CD4-positive, alpha-beta T cell (primary cell): Measurements from ENCODE around the gene TMEM131L. TPM values are rescaled to one million over a fixed set of nuclear protein-coding genes. Genes with fewer than 3 reads are reported as not detected.

Experiments used
- ATAC-seq: fragments of 200-7000 bp; cut with Tn5 transposase; one replicate; pipeline ENCODE4 v1.10.0; 2022; ENCODE audit warnings: mild to moderate bottlenecking; ENCODE audit not compliant: poor library complexity
- CTCF ChIA-PET: fragments of 350-600 bp; sonication (Branson Sonifier 250); formaldehyde crosslinking; loops from one replicate; lab custom pipeline; 2021; ENCODE audit warnings: antibody characterized with exemption, inconsistent platforms; lab: Charles Lee
- POLR2A ChIA-PET: fragments of 350-600 bp; sonication (Branson Sonifier 250); formaldehyde crosslinking; loops from one replicate; lab custom pipeline; 2021; ENCODE audit warnings: antibody characterized with exemption, inconsistent platforms; lab: Charles Lee
- DNase-seq, 14 experiments: peaks; one replicate each; pipeline ENCODE4 v3.0.0-alpha.2; 2013 to 2020; ENCODE audit warnings: mixed read lengths in 2 of 14
- H3K27ac ChIP-seq, 2 donors: one replicate each; pipeline versions ENCODE4 v1.5.1 to v1.7.0; 2013; ENCODE audit warnings: low read length in 2 of 2, low read depth in 1 of 2, mild to moderate bottlenecking in 1 of 2
- H3K27me3 ChIP-seq, 2 experiments: 1 replicate in 1 of 2; 2 replicates in 1 of 2; pipeline versions ENCODE4 v1.6.1 to v1.7.0; 2013; ENCODE audit warnings: low read length in 2 of 2, control low read depth in 1 of 2, mild to moderate bottlenecking in 1 of 2, moderate library complexity in 1 of 2; ENCODE audit not compliant: insufficient read depth in 2 of 2, control insufficient read depth in 1 of 2
- H3K36me3 ChIP-seq: one replicate; pipeline ENCODE4 v1.6.1; 2013; ENCODE audit warnings: low read length, control low read depth; ENCODE audit not compliant: insufficient read depth
- H3K4me1 ChIP-seq: one replicate; pipeline ENCODE4 v1.6.1; 2013; ENCODE audit warnings: low read length, control low read depth; ENCODE audit not compliant: insufficient read depth
- H3K4me3 ChIP-seq: one replicate; pipeline ENCODE4 v1.5.1; 2013; ENCODE audit warnings: mild to moderate bottlenecking, low read length, moderate library complexity
- H3K9me3 ChIP-seq, 2 experiments: 1 replicate in 1 of 2; 2 replicates in 1 of 2; pipeline versions ENCODE4 v1.6.1 to v1.7.0; 2013; ENCODE audit warnings: low read length in 2 of 2, mild to moderate bottlenecking in 2 of 2, control low read depth in 1 of 2, moderate library complexity in 1 of 2; ENCODE audit not compliant: control insufficient read depth in 1 of 2, insufficient read depth in 1 of 2
- H3K27ac Mint-ChIP-seq: one replicate; pipeline ENCODE4 v1.8.0; 2020; ENCODE audit warnings: mixed read lengths
- H3K27me3 Mint-ChIP-seq: one replicate; pipeline ENCODE4 v1.8.0; 2021; ENCODE audit warnings: mixed read lengths
- H3K36me3 Mint-ChIP-seq: one replicate; pipeline ENCODE4 v1.8.0; 2021; ENCODE audit warnings: low read depth, mixed read lengths
- H3K4me1 Mint-ChIP-seq: one replicate; pipeline ENCODE4 v1.8.0; 2021; ENCODE audit warnings: low read depth, mixed read lengths
- H3K4me3 Mint-ChIP-seq: one replicate; pipeline ENCODE4 v1.8.0; 2020; ENCODE audit warnings: mild to moderate bottlenecking, mixed read lengths
- H3K9me3 Mint-ChIP-seq: one replicate; pipeline ENCODE4 v1.8.0; 2020; ENCODE audit warnings: mixed read lengths
- CTCF ChIP-seq: fragments of 200-600 bp; IDR thresholded peaks from one replicate; pipeline ENCODE4 v1.8.0; 2022; ENCODE audit warnings: antibody characterized with exemption, mild to moderate bottlenecking
- intact Hi-C, 2 experiments: fragments of 100-400 bp; cut with DNase I in 1 of 2; cut with micrococcal nuclease in 1 of 2; formaldehyde crosslinking; loops; one replicate each; pipeline versions ENCODE4 v1.15.1 to v1.9.0; 2023 to 2025; cut with DNase I, micrococcal nuclease
- total RNA-seq, 174 experiments: library from RNA in 2 of 174; stranded (reverse) in 2 of 174; gene quantifications; one replicate each; pipeline ENCODE4 v1.2.3 and lab custom pipeline; 2021 to 2026

Gene TMEM131L
- total RNA-seq, 2 experiments from 2014 or later: 101 to 106 TPM

GRCh38 chr4:153420361-153420760, 45.8 kb upstream of the TMEM131L start:
- Histone ChIP-seq H3K36me3 (no peaks in the 10 kb centered on the region), H3K9me3 (no peaks in the 10 kb centered on the region), H3K27me3 (no peaks in the 10 kb centered on the region), H3K27ac (no peak overlapping the region), H3K4me3 (no peak overlapping the region), H3K4me1 (peaks cover 14% of the 10 kb centered on the region)
- Mint-ChIP-seq H3K4me3 (no peak overlapping the region), H3K4me1 (peaks cover 16% of the 10 kb centered on the region), H3K9me3 (no peaks in the 10 kb centered on the region), H3K27me3 (no peaks in the 10 kb centered on the region), H3K36me3 (no peaks in the 10 kb centered on the region), H3K27ac (no peak overlapping the region)
- TF ChIP-seq CTCF: no peak
- ATAC-seq: no peak
- DNase-seq: no peak
- ChIA-PET CTCF (no interaction called here), POLR2A (interaction anchor here (0.9 kb wide), 1 partner anchor 13 kb away, joined by 4 read pairs; no protein-coding TSS in a partner anchor)
- intact Hi-C loops: no loop called here

- CTCF ChIA-PET: no interaction called here
- Mint-ChIP-seq H3K27ac (no peak overlapping the region), H3K4me1 (peaks cover 25% of the 10 kb centered on the region), H3K27me3 (no peaks in the 10 kb centered on the region), H3K9me3 (no peaks in the 10 kb centered on the region), H3K36me3 (no peaks in the 10 kb centered on the region), H3K4me3 (no peak overlapping the region)
- Histone ChIP-seq H3K4me1 (peaks cover 26% of the 10 kb centered on the region), H3K27ac (no peak overlapping the region), H3K9me3 (no peaks in the 10 kb centered on the region), H3K36me3 (no peaks in the 10 kb centered on the region), H3K27me3 (no peaks in the 10 kb centered on the region), H3K4me3 (no peak overlapping the region)
- no peak for TF ChIP-seq CTCF
- intact Hi-C loops: no loop called here
- ATAC-seq (no peak), DNase-seq (no peak)
- POLR2A ChIA-PET: interaction anchor here (0.6 to 0.9 kb wide), 4 partner anchors 11 to 170 kb away, joined by 3 read pairs; no protein-coding TSS in a partner anchor
Observed at GRCh38 chr4:153421941-153422340, 44.2 kb upstream of the TMEM131L start.

- Histone ChIP-seq H3K27me3 (no peaks in the 10 kb centered on the region), H3K4me1 (peaks cover 44% of the 10 kb centered on the region), H3K36me3 (no peaks in the 10 kb centered on the region), H3K9me3 (no peaks in the 10 kb centered on the region), H3K27ac (peak overlapping the region; percentile 58 to 61), H3K4me3 (no peak overlapping the region)
- DNase-seq: peak in 5 of 14 experiments; percentile 10 to 74 (median 68)
- Mint-ChIP-seq H3K27me3 (no peaks in the 10 kb centered on the region), H3K4me3 (peak overlapping the region; percentile 50), H3K9me3 (no peaks in the 10 kb centered on the region), H3K36me3 (no peaks in the 10 kb centered on the region), H3K4me1 (peaks cover 57% of the 10 kb centered on the region), H3K27ac (peak overlapping the region; percentile 96)
- ChIA-PET CTCF (interaction anchor here (1.4 to 1.7 kb wide), 2 partner anchors 42 to 147 kb away, joined by 5 to 6 read pairs; no protein-coding TSS in a partner anchor), POLR2A (interaction anchor here (0.7 to 2.9 kb wide), 14 partner anchors 9 to 150 kb away, joined by 3 to 55 read pairs (median 4); partner anchors contain the start of gene TMEM131L)
- intact Hi-C loops: loop anchor here in 1 of 2 experiments (2.0 to 5.0 kb wide), 2 partner anchors 40 to 96 kb away; partner anchors contain the start of gene TMEM131L
- no peak for TF ChIP-seq CTCF
- peak; percentile 73 for ATAC-seq
Observed at GRCh38 chr4:153426207-153426885, 39.8 kb upstream of the TMEM131L start.
